ENCODE measurements around the gene AGAP3.

AGAP3 gene

DNA sequence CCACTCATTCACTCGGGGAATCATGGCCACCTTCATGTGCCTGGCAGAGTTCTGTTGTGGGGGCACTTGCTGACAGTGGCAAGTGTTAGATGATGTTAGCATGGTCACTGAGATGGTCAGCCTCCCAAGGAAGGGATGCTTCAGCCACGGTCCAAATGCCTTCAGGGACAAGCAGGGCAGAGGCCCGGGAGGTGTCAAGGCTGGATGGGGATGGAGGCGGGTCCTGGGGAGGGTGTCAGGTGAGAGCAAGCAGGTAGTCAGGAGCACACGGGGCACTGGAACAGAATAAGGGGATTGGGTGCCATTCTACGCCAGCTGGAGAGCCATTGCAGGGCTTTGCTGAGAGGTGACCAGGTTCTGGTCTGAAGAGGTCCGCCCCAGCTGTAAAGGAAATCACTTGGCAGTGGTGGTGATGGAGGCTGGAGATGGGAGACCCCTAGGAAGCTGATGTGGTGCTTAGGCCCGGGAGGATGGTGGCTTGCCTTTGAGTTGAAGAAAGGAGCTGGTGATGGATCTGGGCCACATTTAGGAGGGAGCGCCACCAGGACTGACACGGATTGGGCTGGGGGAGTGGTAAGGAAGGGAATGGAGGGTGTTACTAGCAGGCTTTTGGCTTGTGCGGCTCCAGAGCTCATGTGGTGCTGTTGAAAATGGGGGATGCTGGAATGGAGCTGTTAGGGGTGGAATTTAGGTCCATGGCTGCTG lies 24.1 kb downstream of the AGAP3 start:
- no peak for DNase-seq

- peak; percentile 72 for DNase-seq
These were observed 24.8 kb downstream of the AGAP3 start for GRCh38 chr7:151110941-151111645.

DNA sequence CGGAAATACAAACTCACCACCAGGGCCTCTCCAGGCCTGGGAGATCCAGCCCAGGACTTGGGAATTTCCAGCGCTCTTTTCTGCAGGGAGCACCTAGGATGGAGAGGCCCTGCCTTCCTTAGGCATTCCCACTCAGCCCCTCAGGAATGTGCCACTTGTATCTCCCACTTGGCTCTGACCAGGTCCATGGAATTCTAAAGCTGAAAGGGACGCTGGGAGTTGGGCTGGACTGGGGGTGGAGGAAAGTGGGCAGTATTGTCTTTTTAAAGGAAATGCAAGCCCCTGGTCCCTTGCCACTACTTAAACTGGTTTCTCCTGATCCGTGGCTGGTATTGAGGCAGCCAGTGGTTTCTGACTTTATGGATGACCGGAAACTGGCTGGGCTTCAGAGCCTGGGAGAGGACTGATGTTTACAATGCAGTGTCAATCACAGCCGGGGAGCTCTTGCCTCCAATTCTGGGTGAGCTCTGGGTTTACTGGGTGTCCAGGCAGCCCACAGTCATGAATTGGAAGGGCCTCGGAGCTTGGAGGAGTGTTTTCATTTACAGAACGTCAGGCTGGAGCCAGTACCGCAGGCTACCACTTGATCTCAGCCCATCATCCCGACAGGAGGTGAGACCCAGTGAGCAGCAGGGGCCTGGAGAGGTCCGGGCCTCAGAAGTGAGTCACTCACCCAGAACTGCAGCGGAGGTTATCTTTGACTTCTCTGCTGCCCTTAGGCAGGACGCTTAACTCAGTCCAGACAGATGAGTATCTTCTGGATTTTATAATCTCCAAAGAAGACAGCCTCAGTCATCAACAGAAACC lies 27.3 kb downstream of the AGAP3 start:
- DNase-seq: no peak

GRCh38 chr7:151114151-151115090 lies 28.1 kb downstream of the AGAP3 start:
- no peak for DNase-seq

DNA sequence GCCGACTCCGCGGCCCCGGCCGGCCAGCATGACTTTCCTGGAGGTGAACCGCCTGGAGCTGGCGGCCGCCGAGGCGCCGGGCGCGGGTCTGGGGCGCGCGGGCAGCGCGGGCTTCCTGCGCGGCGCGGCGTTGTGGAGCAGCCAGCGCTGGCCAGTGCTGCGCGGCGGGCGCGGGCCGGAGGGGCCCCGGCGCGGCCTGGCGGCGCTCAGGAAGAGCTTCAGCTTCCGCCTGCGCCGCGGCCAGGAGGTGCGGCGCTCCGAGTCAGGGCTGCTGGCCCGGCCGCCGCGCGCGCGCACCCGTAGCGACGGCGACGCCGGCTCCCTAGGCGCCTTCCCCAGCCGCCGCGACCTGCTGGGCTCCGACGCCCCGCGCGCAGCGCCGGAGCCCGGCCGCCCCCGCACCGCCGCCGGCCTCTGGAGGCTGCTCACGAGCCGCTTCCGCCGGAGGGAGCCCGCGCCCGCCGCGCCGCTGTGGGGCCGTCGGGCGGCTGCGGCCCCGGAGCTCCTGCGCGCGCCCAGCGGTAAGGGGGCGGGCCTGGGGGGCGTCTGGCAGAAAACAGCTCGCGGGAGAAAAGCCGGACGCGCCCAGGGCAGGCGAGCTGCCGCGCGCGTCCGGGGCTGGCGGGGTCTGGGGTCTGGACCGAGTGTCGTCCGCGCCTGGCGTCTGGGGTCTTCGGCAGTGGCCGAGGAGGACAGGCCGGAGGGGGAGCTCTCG lies 29.0 kb downstream of the AGAP3 start:
- DNase-seq: no peak

GRCh38 chr7:151115836-151116418 lies 29.7 kb downstream of the AGAP3 start:
- no peak for DNase-seq

- no peak for DNase-seq
These were observed 30.5 kb downstream of the AGAP3 start for GRCh38 chr7:151116603-151117440.

DNA sequence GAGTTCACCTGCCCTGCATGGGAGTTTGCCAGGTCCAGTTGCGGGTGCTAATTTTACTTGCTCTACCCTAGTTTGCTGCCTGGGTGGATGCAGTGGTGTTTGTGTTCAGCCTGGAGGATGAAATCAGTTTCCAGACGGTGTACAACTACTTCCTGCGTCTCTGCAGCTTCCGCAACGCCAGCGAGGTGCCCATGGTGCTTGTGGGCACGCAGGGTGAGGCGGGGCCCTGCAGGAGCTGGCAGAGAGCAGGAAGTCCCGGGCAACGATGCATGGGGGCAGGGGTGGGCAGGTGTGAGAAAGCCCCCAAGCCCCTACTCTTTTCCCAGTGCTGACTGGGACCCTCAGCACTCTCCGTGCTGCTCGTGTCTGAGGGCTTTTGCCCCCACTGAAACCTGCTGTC lies 31.3 kb downstream of the AGAP3 start:
- DNase-seq: no peak

GRCh38 chr7:151118108-151119054 lies 32.1 kb downstream of the AGAP3 start:
- DNase-seq: no peak

GRCh38 chr7:151119055-151119415 lies 32.8 kb downstream of the AGAP3 start:
- no peak for DNase-seq

GRCh38 chr7:151119902-151120301 lies 33.6 kb downstream of the AGAP3 start:
- no peak for DNase-seq

DNA sequence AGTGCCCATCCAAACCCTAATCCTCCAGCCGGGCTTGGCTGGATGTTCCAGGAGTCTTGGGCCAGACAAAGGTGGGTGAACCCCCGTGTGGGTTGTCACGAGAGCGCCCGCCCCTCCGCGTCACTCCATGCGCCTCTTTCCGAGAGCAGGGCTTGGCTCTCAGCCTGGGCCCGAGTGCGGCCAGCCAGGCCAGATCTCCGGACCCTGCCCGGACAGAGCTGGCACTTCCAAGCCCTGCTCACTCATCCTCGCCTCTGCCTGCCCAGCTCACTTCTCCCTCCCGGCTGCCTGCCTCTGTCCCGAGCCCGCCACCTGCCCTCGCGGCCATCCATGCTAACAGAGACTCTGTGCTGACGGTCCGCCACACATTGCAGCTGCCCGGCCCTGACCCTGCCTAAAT lies 34.6 kb downstream of the AGAP3 start:
- DNase-seq: no peak

- DNase-seq: no peak
These were observed 35.3 kb downstream of the AGAP3 start for GRCh38 chr7:151121380-151122170.

DNA sequence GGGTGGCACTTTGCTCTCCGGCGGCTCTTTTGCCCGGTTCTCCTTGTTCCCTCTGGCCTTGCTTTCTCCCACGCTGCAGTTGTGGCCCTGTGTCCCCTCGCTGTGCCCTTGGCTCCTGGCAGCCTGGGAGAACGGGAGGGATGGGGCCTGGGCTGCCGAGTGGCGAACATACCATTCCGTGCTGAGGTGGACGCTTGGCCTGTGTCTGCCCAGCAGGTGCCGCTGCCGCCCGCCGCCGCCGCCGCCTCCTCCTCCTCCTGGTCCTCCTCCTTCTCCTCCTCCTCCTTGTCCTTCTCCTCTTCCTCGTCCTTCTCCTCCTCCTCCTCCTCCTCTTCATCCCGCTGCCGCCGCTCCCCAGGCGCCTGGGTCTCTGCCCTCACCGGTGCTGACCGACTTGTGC lies 36.0 kb downstream of the AGAP3 start:
- DNase-seq: no peak

GRCh38 chr7:151122796-151123157 lies 36.5 kb downstream of the AGAP3 start:
- DNase-seq: no peak

DNA sequence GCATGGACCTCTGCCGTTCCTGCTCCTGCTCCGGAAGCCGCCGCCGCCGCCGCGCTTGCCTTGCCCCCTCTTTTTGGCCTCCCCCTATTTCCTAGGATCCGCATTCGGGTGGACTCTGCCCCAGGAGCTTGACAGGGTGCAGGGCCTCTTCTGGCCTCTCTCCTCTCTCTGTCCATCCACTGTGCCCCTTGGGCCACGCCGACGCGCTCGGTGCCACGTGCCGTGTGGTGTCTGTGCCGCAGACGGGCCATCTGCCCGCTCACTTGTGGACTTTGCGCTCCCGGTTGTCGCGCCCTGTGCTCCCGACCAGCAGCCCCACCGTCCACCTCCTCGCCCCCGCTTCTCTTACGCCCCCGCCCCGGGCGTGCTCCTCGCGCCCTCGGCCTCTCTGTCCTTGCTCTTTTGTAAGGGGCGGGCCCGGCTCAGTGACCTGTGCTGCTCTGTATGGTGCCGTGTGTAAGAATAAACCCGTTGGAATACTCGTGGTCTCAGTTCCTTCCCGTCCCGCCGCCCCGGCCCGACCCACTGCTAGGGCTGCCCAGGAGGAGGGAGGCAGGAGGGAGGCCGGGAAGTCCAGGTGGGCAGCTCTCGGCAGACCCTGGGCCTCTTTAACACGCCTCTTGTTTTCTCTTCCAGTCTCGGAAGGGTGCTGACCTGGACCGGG lies 37.0 kb downstream of the AGAP3 start:
- DNase-seq: no peak

DNA sequence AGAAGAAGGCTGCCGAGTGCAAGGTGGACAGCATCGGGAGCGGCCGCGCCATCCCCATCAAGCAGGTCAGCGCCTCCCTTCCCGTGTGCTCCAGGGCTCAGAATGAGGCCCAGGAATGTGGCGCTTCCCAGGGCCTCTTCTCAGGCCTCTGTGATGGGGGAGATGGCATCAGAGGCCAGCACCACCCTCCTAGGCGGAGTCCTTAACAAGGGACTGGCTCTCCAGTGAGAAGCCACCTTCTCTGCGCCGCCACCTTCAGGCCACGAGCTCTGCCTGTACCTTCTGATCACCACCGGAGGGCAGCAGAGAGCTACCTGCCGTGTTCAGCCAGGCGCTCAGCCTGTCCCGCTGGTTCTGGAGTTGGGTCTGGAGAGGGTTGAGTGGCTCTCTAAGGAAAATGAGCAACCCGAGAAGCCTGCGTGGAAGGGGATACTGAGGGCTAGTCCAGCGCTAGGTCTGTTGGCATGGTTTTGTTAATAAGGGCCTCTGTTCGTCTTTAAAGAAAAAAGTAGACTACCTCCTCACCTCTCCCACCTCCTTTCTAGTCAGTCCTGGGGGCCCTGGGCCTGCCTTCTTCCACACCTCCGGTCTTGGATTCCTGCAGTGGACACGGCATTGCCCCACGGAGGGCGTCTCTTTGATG lies 37.7 kb downstream of the AGAP3 start:
- DNase-seq: peak; percentile 78
